GM04504 (cell line): ENCODE measurements around the gene SLC39A10.
"Not testable (repeated sequence)": the region's sequence is repeated elsewhere in the genome, so short reads cannot be mapped to it uniquely, and the experiment has no call there.

Source experiments
- DNase-seq: peaks from one replicate; pipeline ENCODE4 v3.0.0-alpha.2; 2012; ENCODE audit warnings: low read depth

The SLC39A10 gene

DNA sequence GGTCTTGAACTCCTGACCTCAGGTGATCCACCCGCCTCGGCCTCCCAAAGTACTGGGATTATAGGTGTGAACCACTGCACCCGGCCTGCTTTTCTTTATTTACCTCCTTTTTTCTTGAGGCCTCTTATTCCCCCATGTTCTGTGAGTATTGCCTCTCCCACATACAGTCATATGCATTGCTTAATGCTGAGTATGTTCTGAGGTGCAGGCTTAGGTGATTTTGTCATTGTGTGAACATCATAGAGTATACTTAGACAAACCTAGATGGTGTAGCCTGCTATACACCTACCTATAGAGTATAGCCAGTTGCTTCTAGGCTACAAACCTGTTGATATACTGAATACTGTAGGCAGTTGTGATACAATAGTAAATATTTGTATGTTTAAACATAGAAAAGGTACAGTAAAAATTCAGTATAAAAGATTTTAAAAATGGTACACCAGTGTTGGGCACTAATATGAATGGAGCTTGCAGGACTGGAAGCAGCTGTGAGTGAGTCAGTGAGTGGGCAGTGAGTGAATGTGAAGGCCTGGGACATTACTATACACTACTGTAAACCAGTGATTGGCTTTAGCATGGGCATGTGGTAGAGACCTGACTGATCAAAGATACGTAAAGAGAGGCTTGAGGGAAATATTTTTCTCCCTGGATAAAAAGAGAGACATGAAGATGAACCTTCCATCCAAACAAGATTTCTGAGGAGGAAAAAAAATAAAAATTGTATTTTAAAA, 17.6 kb downstream of the SLC39A10 start:
- no peak for DNase-seq

- DNase-seq: no peak
Observed at GRCh38 chr2:195675783-195676427, 18.9 kb downstream of the SLC39A10 start.

- DNase-seq: no peak
Observed at GRCh38 chr2:195677290-195677689, 20.3 kb downstream of the SLC39A10 start.

- no peak for DNase-seq
Observed at GRCh38 chr2:195677884-195678283, 20.9 kb downstream of the SLC39A10 start.

- no peak for DNase-seq
Observed at GRCh38 chr2:195682077-195682476, 25.1 kb downstream of the SLC39A10 start.

DNA sequence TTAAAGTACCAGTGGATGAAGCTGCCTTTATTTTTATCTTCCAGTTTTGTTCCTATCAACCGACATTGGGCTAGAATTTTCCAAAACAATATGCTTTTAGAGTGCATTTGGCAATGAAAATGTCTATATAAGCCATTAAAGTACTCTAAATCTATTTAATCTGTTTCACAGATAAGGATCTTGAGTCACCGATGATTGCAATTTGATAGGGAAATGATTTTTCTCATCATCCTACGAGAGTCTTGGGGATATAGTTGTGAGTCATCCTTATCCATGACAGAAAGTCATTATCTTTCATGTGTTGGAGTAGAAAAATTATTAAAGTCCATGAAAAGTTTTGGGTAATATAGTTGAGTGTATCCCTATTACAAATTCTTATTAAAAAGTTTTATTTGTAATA, 26.1 kb downstream of the SLC39A10 start:
- no peak for DNase-seq

DNA sequence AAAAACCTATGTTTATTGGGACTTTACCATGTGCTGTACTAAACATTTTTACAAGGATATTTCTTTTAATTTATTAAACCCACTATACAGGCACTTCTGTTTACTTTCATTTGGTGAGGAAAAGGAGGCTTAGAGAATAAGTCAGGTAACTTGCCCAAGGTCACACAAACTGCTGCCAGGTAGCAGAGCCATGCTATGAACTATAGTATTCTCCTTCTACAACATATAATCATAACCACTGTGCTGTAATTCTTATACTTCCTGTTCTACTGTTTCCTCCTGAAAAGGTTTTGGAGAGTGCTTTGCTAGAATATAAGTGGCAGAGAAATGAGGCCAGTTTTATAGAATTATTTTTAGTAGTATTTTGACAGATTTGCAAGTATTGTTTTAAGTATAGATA, 29.5 kb downstream of the SLC39A10 start:
- no peak for DNase-seq

DNA sequence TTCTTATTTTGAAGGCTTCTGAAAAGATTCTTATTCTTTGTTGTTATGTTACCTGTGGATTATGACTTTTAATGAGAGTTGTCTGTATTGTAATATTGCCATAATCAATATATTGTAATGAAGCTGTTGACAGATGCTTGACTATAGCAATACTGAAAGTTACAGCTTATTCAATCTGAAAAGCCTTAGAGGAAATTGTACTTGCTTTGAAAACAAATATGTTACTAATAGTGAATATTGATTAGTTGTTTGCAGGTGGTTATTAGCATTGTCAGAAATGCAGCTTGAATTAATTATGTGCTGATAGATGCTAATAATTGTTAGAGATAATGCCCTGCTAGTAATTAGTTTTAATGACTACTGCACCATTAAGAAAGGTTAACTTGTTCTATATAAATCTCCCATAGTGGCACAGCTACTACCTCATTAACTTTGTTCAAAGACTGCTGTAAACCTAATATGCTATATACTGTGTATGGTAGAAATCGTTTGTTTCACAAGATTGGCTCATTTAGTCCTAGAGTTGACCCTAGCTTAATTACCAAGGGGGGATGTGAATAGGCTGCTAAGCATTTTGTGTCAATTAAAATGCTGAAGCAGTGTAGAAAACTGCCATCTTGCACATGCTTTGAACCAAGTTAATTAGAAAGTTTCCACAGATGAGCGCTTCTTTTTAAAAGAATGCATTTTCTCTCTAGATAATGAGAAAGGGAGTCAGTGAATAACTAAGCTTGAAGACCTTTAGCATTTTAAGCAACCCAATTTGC, 30.5 kb downstream of the SLC39A10 start:
- DNase-seq: no peak

- not testable (repeated sequence) for DNase-seq
Observed at GRCh38 chr2:195692531-195692930, 35.5 kb downstream of the SLC39A10 start.

DNA sequence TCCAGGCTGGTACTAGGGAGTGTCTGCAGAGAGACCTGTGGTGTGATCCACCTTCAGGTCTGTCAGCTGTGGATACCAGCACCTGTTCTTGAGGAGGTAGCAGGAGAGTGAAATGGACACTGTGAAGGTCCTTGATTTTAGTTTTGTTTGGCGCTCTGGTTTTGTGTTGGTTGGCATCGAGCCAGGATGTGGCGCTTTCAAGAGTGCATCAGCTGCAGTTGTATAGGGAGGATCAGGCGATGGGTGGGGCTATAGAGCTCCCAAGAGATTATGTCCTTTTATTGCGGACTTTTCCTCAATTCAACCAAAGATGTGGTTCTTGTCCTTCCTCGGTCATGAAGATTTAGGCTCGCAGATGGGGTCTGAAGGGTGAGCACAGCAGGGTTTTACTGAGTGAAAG, 37.5 kb downstream of the SLC39A10 start:
- DNase-seq: no peak

DNA sequence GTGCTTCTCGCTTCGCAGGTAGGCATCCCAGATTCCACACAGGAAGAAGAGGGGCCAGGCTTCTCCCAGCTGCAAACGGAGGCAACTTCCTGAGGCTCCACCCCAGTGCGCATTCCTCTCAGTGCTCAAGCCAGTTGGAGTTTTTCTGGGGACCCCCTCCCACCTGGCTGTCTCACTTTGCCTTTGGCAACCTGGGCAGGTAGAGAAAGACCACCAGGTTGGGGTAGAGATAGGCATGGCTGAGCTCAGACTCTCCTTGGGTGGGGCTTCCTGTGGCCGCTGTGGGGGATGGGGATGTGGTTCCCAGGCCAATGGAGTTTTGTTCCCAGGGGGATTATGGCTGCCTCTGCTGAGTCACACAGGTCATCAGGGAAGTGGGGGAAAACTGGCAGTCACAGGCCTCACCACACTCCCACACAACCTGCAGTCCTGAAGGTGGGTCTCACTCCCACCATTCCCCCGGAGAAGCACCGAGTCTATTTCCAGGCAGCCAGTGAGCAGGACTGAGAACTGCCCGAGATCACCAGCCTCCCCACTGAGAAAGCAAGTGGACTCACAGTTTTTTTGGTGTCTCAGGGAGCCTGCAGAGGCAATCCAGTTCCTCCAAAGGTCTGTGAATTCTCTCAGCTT, 38.1 kb downstream of the SLC39A10 start:
- DNase-seq: no peak

DNA sequence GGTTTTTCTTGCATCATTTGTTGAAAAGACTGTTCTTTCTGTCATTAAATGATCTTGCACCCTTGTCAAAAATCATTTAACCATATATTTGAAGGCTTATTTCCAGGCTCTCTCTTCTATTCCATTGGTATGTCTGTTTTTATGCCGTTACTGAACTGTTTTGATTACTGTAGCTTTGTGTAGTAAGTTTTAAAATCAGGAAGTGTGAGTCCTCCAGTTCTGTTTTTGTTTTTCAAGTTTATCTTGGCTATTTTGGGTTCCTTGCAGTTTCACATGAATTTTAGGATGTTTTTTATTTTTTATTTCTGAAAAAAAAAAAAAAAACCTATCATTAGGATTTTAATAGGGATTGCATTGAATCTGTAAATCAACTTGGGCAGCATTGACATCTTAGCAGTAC, 39.0 kb downstream of the SLC39A10 start:
- DNase-seq: no peak

- no peak for DNase-seq
Observed at GRCh38 chr2:195697681-195698220, 40.7 kb downstream of the SLC39A10 start.

- no peak for DNase-seq
Observed at GRCh38 chr2:195700480-195700879, 43.5 kb downstream of the SLC39A10 start.

DNA sequence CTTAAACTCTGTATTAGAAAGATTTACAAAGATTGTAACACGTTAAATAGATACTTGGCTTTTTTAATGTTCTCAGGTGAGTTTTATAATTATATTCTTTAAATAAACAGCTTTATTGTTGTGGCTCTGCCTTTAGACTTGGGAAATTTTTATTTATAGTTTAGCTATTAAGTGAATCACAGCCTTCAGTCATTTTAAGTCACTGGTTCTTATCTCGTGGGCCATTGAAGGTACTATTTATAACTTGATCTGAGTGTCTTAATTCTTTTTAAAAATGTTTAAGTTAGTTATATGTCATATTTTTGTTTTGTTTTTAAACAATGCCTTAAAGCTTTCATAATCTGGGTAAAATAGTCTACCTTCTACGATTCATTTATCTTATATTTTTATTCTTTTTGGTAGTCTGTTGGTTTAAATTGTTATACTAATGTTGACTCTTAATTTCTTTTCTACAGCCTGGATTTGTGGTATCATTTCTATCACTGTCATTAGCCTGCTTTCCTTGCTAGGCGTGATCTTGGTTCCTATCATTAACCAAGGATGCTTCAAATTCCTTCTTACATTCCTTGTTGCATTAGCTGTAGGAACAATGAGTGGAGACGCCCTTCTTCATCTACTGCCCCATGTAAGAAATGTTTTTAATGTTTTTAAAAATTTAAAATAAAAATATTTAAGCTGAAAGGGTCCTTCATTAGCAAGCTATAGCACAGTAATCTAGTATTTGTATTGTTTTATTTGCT, 49.3 kb downstream of the SLC39A10 start:
- DNase-seq: no peak

DNA sequence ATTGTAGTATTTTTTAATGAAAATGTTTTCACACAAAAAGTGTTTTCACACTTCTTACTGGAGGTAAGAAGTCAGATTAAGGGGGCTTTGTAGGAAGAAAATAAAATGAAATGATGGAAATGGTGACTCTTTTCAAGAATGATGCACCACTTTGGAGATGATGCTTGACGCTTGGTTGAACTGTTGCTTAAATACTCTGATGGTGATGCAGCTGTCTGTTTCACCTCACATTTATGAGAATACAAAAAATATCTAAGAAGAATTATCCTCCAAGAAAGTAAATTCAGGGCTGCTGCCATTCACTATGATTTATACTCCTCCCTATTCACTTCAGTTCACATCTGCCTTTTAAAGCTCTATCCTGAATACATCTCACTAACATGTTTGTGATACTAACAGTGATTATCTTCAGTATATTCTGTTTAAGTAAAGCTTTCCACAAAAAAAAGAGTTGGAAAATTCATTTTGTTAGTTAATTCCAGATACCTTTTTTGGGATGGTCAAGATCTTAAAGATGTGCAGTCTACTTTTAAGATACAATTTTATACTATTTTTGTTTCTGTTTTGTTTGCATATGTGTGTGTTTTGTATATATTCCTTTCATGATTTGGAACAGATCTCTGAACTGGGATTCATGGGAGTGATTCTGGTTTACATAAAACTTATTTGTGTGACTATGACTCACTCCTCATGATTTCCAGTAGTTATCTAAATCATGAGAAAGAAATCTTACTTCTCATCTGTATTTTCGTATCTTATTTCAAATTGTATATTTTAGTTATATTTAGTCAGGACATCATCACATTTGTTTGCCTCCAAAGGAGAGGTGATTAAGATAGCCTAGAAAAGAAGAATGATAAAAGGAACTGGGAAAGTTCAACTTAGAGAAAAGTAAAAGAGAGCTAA, 53.1 kb downstream of the SLC39A10 start:
- peak; percentile 10 for DNase-seq

GRCh38 chr2:195711478-195711877, 54.5 kb downstream of the SLC39A10 start:
- DNase-seq: no peak

DNA sequence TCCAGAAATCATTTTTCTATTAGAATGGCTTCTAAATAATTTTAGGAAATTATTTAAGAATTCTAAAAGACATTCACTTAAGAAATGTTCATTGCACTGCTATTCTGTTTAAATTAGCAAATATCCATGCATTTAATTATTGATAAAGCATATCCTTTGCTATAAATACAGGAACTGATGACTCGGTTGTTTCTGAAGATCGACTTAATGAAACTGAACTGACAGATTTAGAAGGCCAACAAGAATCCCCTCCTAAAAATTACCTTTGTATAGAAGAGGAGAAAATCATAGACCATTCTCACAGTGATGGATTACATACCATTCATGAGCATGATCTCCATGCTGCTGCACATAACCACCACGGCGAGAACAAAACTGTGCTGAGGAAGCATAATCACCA, 59.4 kb downstream of the SLC39A10 start:
- no peak for DNase-seq

- no peak for DNase-seq
Observed at GRCh38 chr2:195721042-195721441, 64.0 kb downstream of the SLC39A10 start.

DNA sequence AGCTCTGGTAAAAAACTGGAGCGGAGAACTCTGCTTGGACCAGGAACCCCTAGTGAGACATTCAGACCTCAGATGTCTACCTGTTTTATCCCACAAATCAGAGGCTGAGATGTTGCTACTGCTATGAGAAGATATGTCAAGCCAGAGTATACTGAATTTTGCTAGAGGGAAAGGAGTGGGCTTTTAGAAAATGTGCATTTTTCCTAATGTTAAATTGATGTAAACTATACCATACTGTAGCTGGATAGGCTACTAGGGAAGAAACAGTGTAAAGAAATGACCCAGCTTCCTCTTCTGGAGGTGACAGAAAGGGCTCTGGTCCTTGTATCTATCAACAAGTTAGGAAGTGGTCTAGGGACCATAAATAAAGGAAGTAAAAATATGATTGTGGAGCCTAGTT, 65.0 kb downstream of the SLC39A10 start:
- no peak for DNase-seq

DNA sequence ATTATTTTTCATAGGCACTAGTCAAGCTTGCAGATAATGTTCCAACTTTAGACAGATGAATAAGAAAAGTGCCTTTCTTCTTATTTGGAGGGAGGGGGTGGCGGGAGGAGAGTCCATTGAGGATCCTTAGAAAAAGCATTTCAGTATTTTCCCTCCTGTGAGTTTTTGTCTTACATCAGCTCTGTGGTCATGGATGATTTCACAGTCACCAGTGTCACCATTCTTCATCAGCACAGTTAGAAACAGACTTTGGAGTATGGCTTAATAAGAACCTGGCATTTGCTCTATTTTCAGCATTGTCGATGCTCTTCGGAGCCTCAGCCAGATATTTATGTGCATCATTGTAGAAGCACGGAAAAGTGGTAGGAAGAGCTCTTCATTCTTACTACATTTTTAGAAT, 70.1 kb downstream of the SLC39A10 start:
- no peak for DNase-seq
